ENCODE measurements around the gene ANKRD11. TPM values are rescaled to one million over a fixed set of nuclear protein-coding genes. Genes with fewer than 3 reads are reported as not detected.
"Not testable (repeated sequence)": the region's sequence is repeated elsewhere in the genome, so short reads cannot be mapped to it uniquely, and the experiment has no call there.

The ANKRD11 gene
- polyA plus RNA-seq, 5 donors: 82.4 to 104 (median 91.2) TPM

DNA sequence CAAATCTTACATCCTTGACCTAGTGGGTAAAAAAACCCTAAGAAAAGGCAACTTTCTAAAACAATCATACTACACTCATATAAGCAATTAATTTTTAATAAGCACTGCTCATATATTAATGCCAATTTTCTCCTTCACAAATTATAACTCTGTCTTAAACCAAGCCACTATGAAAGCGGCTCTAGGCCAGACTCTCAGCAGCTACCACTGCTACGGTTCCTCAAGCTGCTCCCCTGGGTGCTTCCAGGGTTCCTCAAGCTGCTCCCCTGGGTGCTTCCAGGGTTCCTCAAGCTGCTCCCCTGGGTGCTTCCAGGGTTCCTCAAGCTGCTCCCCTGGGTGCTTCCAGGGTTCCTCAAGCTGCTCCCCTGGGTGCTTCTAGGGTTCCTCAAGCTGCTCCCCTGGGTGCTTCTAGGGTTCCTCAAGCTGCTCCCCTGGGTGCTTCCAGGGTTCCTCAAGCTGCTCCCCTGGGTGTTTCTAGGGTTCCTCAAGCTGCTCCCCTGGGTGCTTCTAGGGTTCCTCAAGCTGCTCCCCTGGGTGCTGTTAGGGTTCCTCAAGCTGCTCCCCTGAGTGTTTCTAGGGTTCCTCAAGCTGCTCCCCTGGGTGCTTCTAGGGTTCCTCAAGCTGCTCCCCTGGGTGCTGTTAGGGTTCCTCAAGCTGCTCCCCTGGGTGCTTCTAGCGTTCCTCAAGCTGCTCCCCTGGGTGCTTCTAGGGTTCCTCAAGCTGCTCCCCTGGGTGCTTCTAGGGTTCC is 35.8 kb downstream of the ANKRD11 start:
- not testable (repeated sequence) for DNase-seq

DNA sequence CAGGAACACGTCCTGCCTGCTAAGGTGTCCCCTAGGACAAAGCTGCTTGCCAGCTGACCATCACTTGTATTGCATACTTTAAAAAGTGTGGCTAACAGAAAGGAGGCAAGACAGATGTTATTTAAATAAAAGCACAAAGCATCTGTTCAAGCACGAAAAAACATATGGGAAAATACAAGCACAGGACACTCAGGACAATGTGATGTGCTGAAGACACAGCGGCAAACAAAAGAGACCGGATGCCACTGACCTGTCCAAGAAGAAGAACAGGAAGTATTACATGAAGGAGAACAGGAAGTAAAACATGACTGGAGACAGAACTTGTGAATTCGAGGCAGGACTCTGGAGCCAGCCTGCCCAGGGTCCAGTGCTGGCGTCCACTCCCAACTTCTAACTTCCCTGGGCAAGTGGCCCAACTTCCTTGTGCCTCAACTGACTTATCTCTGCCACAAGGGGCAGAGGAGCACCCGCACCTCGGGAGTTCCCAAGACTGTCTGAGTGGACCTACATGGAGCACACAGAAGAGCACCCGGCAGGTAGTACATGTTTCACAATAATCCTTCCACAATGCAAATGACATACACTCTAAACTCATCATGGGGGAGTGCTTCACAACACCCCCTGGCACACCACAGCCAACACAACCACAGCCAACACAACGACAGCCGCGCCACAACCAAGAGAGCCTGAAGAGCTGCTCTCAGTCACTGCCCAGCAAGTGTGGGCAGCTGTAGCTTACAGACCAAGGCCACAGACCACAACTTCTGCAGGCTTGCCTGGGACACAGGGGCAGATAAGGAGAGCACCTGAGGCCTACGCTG is 36.6 kb downstream of the ANKRD11 start:
- DNase-seq: no peak

DNA sequence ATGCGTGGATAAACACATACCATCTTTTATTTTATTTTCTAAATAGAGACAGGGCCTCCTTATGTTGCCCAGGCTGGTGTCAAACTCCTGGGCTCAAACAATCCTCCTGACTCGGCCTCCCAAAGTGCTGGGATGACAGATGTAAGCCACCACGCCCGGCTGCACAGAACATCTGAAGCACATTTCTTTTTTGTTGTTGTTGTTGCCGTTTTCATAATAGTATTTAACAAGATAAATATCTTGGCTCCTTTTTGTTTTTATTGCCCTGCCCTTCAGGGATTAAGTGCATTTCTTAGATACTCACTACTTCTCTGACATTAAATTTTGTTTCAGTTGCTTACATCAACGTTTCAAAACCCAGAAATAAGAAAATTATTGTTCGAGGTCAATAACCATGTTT is 37.4 kb downstream of the ANKRD11 start:
- DNase-seq: no peak

DNA sequence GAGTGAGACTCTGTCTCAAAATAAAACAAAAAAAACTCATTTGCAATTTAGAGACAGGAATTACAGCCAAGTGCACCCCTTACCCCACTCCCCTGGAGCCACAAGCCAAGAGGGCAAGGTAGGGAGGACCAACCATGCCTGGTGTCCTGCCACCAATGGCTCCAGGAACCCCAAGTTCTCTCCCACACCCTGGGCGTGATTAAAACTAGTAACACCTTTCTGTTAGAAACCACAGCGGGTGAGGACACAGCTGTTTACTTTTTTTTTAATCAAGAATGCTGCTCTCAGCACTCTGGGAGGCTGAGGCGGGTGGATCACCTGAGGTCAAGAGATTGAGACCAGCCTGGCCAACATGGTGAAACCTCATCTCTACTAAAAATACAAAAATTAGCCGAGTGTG is 38.1 kb downstream of the ANKRD11 start:
- no peak for DNase-seq

DNA sequence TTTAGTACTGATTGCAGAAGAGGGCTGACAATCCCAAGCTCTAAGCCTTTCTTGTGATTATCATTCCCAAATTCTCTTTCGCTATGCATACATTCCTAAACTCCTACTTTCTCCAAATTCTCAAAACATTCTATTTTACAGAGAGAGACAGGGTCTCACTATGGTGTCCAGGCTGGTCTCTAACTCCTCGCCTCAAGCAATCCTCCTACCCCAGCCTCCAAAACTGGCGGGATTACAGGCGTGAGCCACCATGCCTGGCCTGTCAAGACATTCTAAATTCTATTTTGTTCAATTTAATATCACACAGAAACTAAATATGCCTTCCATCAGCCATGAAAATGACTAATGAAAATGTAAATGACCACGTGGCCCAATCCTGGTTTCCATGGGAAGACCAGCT is 39.8 kb downstream of the ANKRD11 start:
- no peak for DNase-seq

DNA sequence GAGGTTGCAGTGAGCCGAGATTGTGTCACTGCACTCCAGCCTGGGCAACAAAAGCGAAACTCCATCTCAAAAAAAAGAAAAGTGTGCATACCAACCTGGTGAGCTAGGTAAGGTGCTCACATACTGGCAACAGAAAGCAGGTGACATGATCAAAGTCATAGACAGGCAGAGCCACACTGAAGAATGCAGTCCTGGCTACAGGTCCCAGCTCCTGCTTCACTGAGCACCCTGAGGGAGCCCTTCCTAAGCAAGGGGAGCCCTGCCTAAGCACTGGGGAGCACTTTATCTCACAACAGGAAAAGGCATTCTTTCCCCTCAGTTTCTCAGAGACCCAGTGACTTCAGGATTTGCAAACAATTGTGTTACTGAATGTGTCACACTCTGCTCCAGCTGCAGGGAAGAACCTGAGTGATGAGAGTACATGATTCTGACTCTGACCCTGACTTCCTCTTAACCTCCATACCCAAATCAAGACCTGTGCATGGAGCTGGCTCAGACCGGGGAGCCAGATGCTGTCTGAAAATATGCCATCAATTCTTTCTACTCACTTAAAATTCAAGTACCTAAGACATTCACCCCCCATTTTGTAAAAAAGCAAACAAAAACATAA is 40.5 kb downstream of the ANKRD11 start:
- no peak for DNase-seq

DNA sequence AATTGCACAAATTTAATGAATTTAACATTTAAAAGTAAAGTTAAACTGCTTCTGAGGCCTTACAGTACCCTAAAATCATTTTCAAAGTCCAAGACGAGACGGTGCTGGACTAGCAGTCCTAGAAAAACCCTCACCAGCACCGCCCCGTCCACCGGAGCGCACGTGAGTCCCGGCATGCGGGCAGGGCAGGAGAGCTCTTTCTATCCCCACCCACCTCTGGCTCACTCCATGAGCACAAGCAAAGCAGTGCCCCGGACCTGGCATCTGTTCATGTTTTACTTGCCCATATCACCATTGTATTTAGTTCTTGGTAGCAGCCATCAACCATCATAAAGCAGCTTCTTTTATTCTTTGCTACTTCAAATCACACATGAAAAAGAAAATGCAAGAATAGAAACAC is 41.7 kb downstream of the ANKRD11 start:
- DNase-seq: no peak

DNA sequence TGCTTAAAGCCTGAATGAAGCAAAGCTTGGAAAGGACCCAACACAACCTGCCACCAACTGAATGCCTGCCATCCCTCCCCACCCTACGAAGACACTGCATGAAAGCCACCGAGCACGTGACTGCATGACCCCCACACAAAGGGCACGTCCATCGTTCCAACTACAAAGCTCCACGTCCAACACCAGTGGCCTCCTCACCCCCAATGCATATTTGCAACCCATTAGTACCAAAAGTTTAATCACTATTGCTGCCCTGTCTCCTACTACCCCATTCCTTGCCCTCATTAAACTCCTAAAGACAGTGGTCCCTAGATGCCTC is 43.4 kb downstream of the ANKRD11 start:
- DNase-seq: no peak

DNA sequence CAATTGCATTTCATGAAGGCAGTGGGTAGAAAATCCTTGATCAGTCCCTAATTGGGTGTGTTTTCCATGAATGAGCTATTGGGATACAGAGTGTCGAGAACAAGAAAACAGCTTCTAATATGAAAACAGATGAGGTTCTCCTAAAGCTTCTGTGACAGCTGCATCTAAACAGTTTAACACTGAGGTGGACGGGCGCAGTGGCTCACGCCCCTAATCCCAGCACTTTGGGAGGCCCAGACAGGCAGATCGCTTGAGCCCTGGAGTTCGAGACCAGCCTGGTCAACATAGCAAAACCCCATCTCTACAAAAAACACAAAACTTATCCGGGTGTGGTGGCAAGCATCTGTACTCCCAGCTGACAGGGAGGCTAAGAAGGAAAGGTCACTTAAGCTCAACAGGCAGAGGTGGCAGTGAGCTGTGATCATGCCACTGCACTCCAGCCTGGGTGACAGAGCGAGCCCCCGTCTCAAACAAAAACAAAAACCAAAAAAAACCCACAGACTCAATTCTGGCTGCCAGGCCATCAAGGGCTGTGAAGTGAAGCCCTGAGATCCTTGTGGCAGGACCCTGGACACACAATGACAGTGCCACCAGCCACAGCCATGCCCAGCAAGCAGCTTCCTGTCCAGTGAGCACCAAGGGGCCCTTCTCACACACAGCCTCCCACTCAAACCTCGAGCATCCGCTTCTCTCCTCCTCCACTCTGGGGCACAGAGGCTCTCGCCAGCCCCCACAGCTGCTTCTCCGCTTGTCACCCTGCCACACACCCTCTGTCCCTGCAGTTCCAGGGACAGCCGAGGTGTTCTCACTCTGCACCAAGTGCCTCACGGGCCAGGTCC is 44.0 kb downstream of the ANKRD11 start:
- no peak for DNase-seq

DNA sequence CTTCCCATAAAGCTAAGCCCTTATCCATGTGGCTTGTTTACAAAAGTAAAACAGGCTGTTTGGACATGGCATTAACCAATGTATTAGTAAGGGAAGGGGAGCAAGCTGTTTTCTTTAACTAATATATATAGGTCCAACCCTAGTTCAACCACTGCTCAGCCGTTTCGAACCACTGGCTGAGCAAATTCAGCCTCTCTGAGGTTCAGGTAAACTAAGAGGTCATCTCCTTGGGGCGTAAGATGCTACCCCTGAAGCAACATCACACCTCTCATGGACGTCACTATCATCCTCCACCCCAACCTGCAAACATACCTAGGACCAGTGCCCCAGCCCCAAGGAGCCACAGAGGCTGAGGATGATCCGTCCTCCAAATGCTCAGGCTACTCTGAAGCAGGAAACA is 45.2 kb downstream of the ANKRD11 start:
- DNase-seq: no peak

DNA sequence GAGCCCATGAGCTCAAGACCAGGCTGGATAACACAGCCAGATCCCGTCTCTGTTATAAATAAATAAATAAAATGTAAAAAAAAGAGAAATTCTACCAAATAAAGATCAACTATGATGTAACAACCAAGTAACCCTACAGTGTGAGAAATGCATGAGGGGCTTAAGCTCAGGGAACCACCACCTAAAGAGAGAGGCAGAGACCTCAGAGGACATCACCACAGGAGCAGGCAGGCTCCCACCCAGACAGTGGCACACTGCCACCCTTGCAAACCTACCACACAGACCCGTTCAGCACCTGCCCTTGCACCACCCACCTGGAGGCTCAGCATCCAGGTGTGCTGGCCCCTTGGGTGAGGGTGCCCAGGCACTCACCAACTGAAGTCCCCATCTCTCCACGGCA is 45.6 kb downstream of the ANKRD11 start:
- DNase-seq: no peak

DNA sequence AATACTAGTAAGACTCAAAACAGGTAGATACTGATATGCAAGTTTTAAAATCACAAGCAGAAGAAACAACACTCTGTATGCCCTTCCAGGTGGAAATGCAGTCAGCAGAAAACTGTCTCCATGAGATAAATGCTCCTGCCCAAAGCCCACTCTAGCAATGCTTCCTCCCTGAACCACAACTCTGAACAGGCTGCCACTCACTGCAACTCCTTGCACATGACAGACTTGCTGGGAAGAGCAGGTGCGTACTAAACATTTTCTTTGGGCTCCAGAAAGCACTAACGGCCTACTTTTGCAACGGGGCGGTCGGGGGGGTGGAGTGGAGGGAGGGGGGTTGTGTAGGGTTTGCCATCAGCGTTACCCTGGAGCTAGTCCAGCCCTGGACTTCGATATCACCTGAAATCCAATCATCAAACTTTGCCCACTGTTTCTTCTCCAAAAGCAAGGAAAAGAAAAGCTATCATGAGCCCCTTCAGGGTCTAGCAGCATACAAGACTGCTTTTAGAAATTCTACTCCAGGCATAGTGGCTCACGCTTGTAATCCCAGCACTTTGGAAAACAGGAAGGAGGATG is 46.1 kb downstream of the ANKRD11 start:
- no peak for DNase-seq

DNA sequence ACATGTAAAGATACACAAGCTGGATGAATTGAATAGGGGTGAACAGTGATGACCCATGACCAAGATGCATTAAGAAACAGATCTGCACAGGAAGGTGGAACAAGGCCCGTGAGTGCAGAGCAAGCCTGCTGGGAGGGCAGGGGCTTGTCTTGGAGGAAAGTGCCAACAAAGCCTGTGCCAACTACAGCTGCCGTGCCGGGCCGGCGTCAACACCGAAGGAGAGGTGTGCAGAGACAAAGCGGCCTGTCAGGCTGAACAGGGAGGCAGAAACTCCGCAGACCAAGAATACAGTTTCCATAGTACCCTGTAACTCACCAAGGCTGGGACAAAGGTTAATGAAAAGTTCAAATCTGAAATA is 46.7 kb downstream of the ANKRD11 start:
- no peak for DNase-seq

DNA sequence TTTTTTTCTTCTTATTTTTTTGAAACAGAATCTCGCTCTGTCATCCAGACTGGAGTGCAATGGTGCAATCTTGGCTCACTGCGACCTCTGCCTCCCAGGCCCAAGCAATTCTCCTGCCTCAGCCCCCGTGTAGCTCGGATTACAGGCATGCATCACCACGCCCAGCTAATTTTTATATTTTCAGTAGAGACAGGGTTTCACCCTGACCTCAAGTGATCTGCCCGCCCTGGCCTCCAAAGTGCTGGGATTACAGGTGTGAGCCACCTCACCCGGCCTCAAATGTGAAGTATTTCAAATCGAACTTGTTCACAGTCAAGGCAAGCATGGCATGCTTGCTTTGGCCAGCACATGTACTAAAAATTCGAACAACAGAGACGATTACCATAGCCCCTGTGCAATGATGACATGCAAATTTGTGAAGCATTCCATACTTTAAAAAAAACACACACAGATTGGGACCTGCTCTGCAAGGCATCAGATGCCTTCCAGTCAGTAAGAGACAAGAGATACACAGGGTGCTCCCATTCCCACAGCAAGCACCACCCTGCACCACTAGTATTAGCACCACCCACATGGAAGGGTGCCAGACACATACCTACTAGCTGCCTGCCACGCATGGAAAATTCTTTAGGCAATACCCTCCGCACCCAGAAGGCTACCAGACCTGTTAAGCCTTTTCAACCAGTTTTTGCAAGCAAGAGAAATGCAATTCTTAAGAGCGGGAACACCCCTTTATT is 47.2 kb downstream of the ANKRD11 start:
- DNase-seq: peak; percentile 27 to 29

DNA sequence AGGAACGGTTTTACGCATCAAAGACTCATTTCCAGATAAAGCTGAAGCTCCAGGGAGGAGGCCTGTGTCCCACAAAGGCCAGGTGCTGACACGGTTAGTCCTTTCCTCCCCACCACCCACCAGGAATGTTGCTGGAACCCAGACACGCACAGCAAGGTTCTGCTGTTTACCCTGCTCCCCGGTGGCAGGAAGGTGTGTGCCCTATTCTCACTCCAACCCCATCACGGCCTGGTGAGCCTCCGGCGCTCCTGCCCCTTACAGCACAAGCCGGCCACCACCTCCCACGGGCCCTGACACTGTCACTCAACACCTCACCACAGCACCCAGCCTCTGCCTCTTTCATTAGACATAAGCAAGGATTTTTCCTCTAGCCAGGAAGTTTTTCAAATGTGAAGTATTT is 47.8 kb downstream of the ANKRD11 start:
- no peak for DNase-seq

DNA sequence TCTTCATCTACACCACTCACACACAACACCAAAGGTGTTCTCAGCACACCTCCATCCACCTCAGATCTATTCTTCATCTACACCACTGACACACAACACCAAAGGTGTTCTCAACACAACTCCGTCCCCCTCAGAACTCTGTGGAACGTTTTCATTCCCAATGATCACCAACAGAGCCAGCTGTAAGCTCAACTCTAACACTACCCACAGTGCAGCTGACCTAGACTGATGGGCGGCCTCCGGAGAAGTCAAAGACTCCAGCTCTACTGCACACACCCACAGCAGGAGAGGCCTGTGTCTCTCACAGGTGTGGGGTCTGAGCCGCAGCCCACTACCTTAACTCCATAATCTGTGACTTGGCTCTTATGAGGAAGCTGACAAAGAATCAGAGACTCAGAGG is 50.7 kb downstream of the ANKRD11 start:
- DNase-seq: no peak

DNA sequence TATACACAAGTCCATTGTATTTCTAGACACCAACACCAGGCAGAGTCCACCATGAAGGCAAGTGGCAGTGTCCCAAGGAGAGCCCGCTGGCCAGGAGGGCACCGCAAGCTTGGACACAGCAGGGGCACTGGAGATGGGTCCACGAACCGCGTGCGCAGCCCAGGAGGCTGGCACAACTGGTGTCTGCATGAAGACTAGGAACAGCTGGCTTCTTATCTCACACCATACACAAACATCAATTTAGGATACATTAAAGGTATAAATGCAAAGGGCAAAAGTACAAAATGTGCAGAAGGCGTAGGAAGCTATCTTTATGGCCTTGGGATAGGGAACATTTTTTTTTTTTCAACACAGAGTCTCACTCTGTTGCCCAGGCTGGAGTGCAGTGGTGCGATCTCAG is 52.4 kb downstream of the ANKRD11 start:
- DNase-seq: no peak

DNA sequence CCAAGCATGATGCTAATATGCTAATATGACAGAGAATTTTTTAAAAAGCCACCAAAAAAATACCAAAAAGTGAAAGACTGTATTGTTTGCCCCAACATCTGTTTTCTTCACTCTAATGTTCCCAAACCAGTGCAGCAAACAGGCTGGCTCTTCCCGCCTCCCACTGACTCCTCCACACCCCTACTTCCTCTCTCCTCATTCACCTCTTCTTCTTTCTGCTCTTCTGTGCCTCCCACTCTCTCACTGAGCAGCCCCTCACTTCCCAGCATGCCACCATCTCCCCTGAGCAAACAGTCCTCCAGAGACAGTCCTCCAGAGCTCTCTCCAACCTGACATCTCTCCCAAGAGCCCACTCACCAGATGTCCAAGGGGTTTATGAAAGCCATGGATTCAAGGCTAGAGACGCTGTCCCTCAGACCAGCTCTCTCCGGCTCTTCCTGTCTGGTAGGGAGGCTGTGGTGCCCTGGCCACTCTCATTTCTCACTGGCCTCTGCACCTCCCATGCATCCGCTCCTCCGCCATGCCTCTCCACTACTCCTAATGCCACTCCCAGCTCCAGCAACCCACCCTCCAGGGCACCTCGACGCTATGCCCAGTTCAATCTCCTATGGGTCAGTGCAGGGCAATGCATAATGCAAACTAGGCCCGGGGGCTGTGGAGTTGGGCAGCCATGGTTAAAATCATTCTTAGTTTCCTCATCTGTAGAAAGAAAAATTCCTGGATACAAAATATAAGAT is 52.9 kb downstream of the ANKRD11 start:
- no peak for DNase-seq

DNA sequence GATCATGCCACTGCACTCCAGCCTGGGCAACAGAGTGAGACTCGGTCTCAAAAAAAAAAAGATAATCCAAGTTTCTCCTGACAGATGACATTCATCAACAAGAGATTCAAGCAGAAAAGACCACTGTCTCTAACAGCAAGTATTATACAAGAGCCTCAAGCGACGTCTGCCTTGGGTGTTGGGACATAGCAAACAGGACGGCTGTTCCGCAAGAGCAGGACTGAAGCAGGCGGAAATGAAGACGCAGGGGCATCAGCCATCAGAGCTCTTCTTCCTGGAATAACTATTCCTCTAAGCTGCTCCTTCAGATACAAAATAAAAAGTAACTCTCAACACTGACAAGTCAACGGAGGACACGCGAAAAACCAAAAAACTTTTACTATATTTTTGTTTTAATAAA is 54.0 kb downstream of the ANKRD11 start:
- no peak for DNase-seq

DNA sequence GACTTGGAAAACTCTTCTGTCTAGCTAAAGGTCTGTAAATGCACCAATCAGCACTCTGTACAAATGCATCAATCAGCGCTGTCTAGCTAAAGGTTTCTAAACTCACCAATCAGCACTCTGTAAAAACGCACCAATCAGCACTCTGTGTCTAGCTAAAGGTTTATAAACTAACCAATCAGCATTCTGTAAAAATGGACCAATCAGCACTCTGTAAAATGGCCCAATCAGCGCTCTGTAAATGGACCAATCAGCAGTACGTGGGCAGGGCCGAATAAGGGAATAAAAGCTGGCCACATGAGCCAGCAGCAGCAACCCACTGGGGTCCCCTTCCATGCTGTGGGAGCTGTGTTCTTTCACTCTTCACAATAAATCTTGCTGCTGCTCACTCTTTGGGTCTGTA is 55.3 kb downstream of the ANKRD11 start:
- not testable (repeated sequence) for DNase-seq

Data from right lung (tissue), 5 donors.